Brain microvascular endothelial cell (primary cell): ENCODE data around the gene SPEM3.
A peak's percentile ranks its signal among the peaks of the same experiment; 100 is the strongest.

ENCODE experiments used
- DNase-seq: peaks from one replicate; pipeline ENCODE4 v3.0.0-alpha.2; 2020
- H3K27ac ChIP-seq: fragments of 250-450 bp; sonication (Bioruptor Pico); 2 replicates; pipeline ENCODE4 v1.5.1; 2020; ENCODE audit warnings: mild to moderate bottlenecking, moderate library complexity
- H3K27me3 ChIP-seq: fragments of 250-450 bp; sonication (Bioruptor Pico); replicated peaks from 2 replicates; pipeline ENCODE4 v1.5.1; 2020; ENCODE audit warnings: mild to moderate bottlenecking
- H3K36me3 ChIP-seq: fragments of 250-450 bp; sonication (Bioruptor Pico); replicated peaks from 2 replicates; pipeline ENCODE4 v1.5.1; 2020; ENCODE audit warnings: mild to moderate bottlenecking
- H3K4me3 ChIP-seq: 2 replicates; pipeline ENCODE4 v1.5.1; 2011; ENCODE audit warnings: low read depth, mild to moderate bottlenecking, control low read depth, low read length, moderate library complexity
- in situ Hi-C: cut with HindIII; loops from 2 replicates; pipeline ENCODE4 v1.10.0; 2017; ENCODE audit warnings: low sequenced_read_pairs, low pct_ligation_motif_present
- TF ChIP-seq, protein P1 (sequence below): IDR thresholded peaks from 2 replicates; pipeline ENCODE4 v1.5.1; 2011; ENCODE audit warnings: low read depth, mild to moderate bottlenecking, moderate library complexity, low read length, control low read depth, inconsistent platforms; ENCODE audit errors: missing control alignments

The SPEM3 gene

DNA sequence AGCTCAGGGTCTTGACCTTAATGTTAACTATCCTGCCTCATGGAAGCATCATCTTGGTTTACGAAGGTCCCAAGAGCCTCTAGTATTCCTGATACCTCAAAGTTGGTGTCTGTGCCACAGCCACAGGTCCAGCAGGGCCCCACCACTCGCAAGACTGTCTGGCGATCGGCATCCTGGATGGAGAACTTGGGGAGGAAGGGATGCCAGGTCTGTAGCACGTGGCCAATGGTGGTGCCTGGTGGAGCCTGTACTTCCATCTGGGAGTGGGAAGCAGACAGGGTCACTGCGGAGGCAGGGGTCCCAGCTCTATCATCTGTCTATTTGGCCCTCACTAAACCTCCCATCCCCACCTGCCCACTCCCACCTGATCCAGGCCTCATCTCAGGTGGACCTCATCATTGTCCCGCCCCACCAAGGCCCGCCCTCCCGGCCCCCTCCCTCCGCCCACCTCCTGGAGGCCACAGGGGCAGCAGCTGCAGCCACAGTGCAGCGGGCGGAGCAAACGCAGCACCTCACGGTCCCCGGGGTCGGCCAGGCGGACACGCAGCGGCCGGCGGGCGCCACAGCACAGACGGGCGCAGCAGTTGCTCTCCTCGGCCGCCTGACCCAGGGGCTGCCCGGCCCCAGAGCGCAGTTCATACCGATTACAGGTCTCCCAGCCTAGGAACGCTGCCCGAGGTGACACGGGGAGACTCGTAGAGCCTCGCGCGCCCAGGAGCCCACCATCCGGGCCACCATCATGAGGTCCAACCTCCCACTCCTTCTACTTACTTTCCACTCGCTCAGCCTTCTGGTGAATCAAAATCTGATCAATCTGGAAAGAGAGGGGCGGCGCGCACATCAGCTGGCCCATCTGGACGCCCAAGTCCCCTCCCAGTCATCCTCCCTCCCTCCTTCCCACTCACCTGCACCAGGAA is 35.7 kb upstream of the SPEM3 start:
- TF ChIP-seq, protein P1, sequence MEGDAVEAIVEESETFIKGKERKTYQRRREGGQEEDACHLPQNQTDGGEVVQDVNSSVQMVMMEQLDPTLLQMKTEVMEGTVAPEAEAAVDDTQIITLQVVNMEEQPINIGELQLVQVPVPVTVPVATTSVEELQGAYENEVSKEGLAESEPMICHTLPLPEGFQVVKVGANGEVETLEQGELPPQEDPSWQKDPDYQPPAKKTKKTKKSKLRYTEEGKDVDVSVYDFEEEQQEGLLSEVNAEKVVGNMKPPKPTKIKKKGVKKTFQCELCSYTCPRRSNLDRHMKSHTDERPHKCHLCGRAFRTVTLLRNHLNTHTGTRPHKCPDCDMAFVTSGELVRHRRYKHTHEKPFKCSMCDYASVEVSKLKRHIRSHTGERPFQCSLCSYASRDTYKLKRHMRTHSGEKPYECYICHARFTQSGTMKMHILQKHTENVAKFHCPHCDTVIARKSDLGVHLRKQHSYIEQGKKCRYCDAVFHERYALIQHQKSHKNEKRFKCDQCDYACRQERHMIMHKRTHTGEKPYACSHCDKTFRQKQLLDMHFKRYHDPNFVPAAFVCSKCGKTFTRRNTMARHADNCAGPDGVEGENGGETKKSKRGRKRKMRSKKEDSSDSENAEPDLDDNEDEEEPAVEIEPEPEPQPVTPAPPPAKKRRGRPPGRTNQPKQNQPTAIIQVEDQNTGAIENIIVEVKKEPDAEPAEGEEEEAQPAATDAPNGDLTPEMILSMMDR: no peak

GRCh38 chr17:7393613-7394451 is 34.8 kb upstream of the SPEM3 start:
- Histone ChIP-seq H3K36me3 (peaks cover 40% of the 10 kb centered on the region), H3K4me3 (peak overlapping the region; percentile 83), H3K27ac (peak overlapping the region; percentile 80), H3K27me3 (no peaks in the 10 kb centered on the region)
- DNase-seq: no peak
- TF ChIP-seq, protein P1: peak; percentile 32
- in situ Hi-C loops: no loop called here

More for the DNA sequence above, 35.7 kb upstream of the SPEM3 start:
- H3K36me3 ChIP-seq: peaks cover 43% of the 10 kb centered on the region
- H3K27me3 ChIP-seq: no peaks in the 10 kb centered on the region
- no peak for DNase-seq
- no peak overlapping the region for H3K27ac ChIP-seq
- H3K4me3 ChIP-seq: peak overlapping the region; percentile 83
- in situ Hi-C loops: no loop called here

DNA sequence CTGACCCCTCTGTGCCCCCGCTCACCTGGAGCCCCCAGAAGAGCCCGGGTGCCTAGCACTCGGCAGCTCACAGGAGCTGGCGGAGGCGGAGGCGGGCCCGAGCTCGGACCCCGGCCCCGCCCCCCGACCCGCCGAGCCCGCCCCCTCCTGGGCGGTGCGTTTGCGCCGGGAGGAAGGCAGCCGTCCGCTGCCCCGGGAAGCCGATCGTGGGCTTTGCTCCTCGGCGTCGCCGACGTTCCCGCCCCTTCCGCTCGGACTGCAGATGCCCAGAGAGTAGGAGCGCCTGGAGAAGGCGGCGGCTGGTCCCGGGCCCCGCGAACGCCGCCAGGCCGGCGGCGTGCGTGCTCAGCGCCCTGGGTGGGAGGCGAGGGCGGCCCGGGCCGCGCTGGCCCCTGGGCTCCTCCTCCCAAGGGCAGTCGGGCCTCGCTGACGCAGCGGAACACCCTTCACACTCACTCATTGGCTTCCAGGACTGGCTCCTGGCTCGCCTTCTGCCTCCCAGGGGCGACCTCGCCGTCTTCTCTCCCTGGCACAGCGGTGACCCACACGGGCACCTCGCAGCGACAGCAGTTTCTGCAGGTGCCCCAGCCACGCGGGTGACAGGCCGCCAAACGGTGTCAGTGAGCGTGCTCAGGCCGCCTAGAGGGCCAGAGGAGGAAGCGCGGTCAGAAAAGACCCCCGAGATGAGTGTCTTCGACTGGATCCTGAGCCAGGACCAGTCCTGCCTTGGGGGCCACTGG is 34.0 kb upstream of the SPEM3 start, which contains the start of gene PLSCR3:
Gene PLSCR3 (minus strand): TSS at position 74 of the 740 bp plus-strand sequence. CDS start 415 bp downstream, outside the sequence.
- in situ Hi-C loops: no loop called here
- peak within 1 kb of the TSS; percentile 83 for H3K4me3 ChIP-seq
- no peaks in the 10 kb centered on the region for H3K27me3 ChIP-seq
- TF ChIP-seq, protein P1: peak; percentile 71
- peaks cover 32% of the 10 kb centered on the region for H3K36me3 ChIP-seq
- peak; percentile 78 for DNase-seq
- H3K27ac ChIP-seq: peak within 1 kb of the TSS; percentile 80

DNA sequence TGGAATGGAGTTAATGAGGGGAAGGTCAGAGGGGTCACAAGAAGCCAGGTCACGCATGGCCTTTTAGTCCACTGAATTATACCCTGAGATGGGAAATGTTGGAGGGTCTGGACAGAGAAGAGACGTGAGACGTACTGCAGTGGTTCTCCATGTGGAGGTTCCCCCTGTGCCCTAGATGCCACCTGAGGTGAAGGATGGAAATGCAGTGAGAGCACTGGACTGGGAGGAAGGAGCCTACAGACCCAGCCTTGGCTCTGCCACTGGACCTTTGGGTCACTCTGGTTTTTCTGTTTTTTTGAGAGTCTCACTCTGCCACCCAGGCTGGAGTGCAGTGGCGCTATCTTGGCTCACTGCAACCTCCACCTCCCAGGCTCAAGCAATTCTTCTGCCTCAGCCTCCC is 32.5 kb upstream of the SPEM3 start:
- no peak for DNase-seq
- Histone ChIP-seq H3K4me3 (no peak overlapping the region), H3K27ac (no peak overlapping the region), H3K36me3 (peaks cover 16% of the 10 kb centered on the region), H3K27me3 (no peaks in the 10 kb centered on the region)
- in situ Hi-C loops: no loop called here
- TF ChIP-seq, protein P1: no peak

DNA sequence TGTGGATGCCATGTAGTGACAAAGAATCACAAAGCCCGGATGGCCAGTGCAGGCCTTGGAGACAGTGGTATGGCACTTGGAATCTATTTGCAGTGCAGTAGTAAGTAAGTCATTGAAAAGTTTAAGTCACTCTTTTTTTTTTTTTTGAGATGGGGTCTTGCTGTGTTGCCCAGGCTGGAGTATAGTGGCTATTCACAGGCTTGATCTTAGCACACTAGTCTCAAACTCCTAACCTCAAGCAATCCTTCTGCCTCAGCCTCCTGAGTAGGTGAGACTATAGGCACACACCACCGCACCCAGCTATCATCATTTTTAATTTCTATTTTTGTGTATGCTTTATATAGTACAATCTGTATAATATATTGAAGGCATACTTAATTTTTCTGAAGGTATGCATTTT is 30.0 kb upstream of the SPEM3 start:
- no peaks in the 10 kb centered on the region for H3K36me3 ChIP-seq
- no peaks in the 10 kb centered on the region for H3K27me3 ChIP-seq
- in situ Hi-C loops: no loop called here
- H3K27ac ChIP-seq: no peak overlapping the region
- TF ChIP-seq, protein P1: no peak
- no peak for DNase-seq
- H3K4me3 ChIP-seq: no peak overlapping the region
